K562 (cell line): ENCODE data around the gene BSPRY. TPM values are rescaled to one million over a fixed set of nuclear protein-coding genes. Genes with fewer than 3 reads are reported as not detected.

ENCODE experiments used
- ADNP ChIP-seq: fragments of 200-800 bp; sonication (Bioruptor generic); IDR thresholded peaks from 2 replicates; pipeline ENCODE4 v1.6.1; 2016; ENCODE audit warnings: missing genetic modification characterization, missing compliant biosample characterization
- ARNT ChIP-seq, 2 experiments: fragments of 450-650 bp; IDR thresholded peaks; 2 replicates each; pipeline ENCODE4 v1.6.1; 2016; ENCODE audit warnings: mild to moderate bottlenecking in 1 of 2
- BCOR ChIP-seq: fragments of 450-650 bp; IDR thresholded peaks from 2 replicates; pipeline ENCODE4 v1.6.1; 2016
- CHD4 ChIP-seq: fragments of 200-600 bp; sonication (generic); IDR thresholded peaks from 3 replicates; pipeline ENCODE4 v1.6.1; 2012; ENCODE audit warnings: low read depth, mild to moderate bottlenecking, mixed read lengths, low read length, inconsistent platforms; ENCODE audit not compliant: insufficient read depth, insufficient replicate concordance, poor library complexity, severe bottlenecking
- CREM ChIP-seq: IDR thresholded peaks from 2 replicates; pipeline ENCODE4 v1.6.1; 2014; ENCODE audit warnings: antibody characterized with exemption, low read depth
- ETV6 ChIP-seq, 3 experiments: fragments of 150-350 bp in 1 of 3; sonication (generic) in 1 of 3; formaldehyde crosslinking in 1 of 3; IDR thresholded peaks; 2 replicates each; pipeline versions ENCODE4 v1.6.1 to v1.8.0; 2014 to 2022; ENCODE audit warnings: borderline replicate concordance in 2 of 3, low read depth in 2 of 3, antibody characterized with exemption in 1 of 3, low read length in 1 of 3, mild to moderate bottlenecking in 1 of 3, missing genetic modification reagents in 1 of 3
- FOXA3 ChIP-seq, 2 experiments: fragments of 450-650 bp in 1 of 2; sonication (generic) in 1 of 2; formaldehyde crosslinking; IDR thresholded peaks in 1 of 2; conservative IDR thresholded peaks in 1 of 2; 2 replicates each; pipeline versions ENCODE4 v1.4.0 to v1.8.0; 2020 to 2022; ENCODE audit warnings: mild to moderate bottlenecking in 2 of 2, missing genetic modification reagents in 1 of 2
- FOXJ3 ChIP-seq: sonication (generic); formaldehyde crosslinking; IDR thresholded peaks from 2 replicates; pipeline ENCODE4 v1.4.0; 2020; ENCODE audit warnings: mild to moderate bottlenecking, missing genetic modification reagents
- HDAC1 ChIP-seq, 2 experiments: fragments of 450-650 bp; IDR thresholded peaks; 2 replicates each; pipeline ENCODE4 v1.6.1; 2016 to 2017; ENCODE audit warnings: inconsistent platforms in 1 of 2, mild to moderate bottlenecking in 1 of 2, moderate library complexity in 1 of 2
- NKRF ChIP-seq: fragments of 450-650 bp; IDR thresholded peaks from 2 replicates; pipeline ENCODE4 v1.6.1; 2016; ENCODE audit warnings: borderline replicate concordance
- TCFL5 ChIP-seq: fragments of 250-450 bp; sonication (Bioruptor Pico); conservative IDR thresholded peaks from 2 replicates; pipeline ENCODE4 v1.6.1; 2021; ENCODE audit warnings: mild to moderate bottlenecking, moderate library complexity, matching md5 sums
- TRIM25 ChIP-seq: fragments of 450-650 bp; IDR thresholded peaks from 2 replicates; pipeline ENCODE4 v1.7.0; 2016; ENCODE audit warnings: borderline replicate concordance
- TRIM28 ChIP-seq: fragments of 450-650 bp; IDR thresholded peaks from 2 replicates; pipeline ENCODE4 v1.6.1; 2017
- ZNF121 ChIP-seq: sonication (generic); formaldehyde crosslinking; conservative IDR thresholded peaks from 2 replicates; pipeline ENCODE4 v1.8.0; 2022; ENCODE audit warnings: missing genetic modification reagents
- polyA plus RNA-seq, 8 experiments: library from polyadenylated mRNA; depleted of rRNA in 4 of 8; stranded (reverse) in 5 of 8; unstranded in 3 of 8; fragments of >200 nt; fragmentation: Nextera tagmentation in 2 of 8; fragmentation: Illumina TruSeq in 1 of 8; extraction: Ambion mirVana in 2 of 8; extraction: Trizol in 1 of 8; gene quantifications; 2 replicates each; pipeline versions ENCODE4 v1.2.1 to v1.2.3, GENCODE V29; 2011 to 2014; ENCODE audit warnings: inconsistent platforms in 1 of 8, missing spikeins in 1 of 8
- total RNA-seq, 7 experiments: library from RNA; depleted of rRNA in 6 of 7; stranded (reverse); fragments of >200 nt in 6 of 7; fragmentation: Illumina TruSeq in 2 of 7; extraction: Trizol in 2 of 7; gene quantifications; 2 replicates each; pipeline versions ENCODE4 v1.2.1 to v1.2.3, GENCODE V29; 2011 to 2021; ENCODE audit warnings: low replicate concordance in 1 of 7
- TF ChIP-seq, protein P1 (sequence below), 3 experiments: fragments of 200-800 bp in 1 of 3; sonication (Bioruptor generic) in 1 of 3; sonication (generic) in 1 of 3; formaldehyde crosslinking in 1 of 3; IDR thresholded peaks; 2 replicates each; pipeline versions ENCODE4 v1.6.1 to v1.8.0; 2016 to 2022; ENCODE audit warnings: mild to moderate bottlenecking in 2 of 3, missing compliant biosample characterization in 2 of 3, missing genetic modification characterization in 2 of 3, missing genetic modification reagents in 1 of 3
- TF ChIP-seq, protein P2 (sequence below): fragments of 450-650 bp; formaldehyde crosslinking; IDR thresholded peaks from 2 replicates; pipeline ENCODE4 v1.4.0; 2020; ENCODE audit warnings: mild to moderate bottlenecking, moderate library complexity
- TF ChIP-seq, protein P3 (sequence below): fragments of 250-450 bp; sonication (Bioruptor Pico); IDR thresholded peaks from 2 replicates; pipeline ENCODE4 v1.4.0; 2020; ENCODE audit warnings: mild to moderate bottlenecking, moderate library complexity

Gene BSPRY
- total and polyA plus RNA-seq, 9 of the 15 experiments (the other 6 are each of a cell fraction or from before 2014, with no cell fraction given) = 0.07 to 0.67 (median 0.18) TPM

- TF ChIP-seq NKRF = peak; percentile 89; the same call in 1 of the 2 replicates
- no peak for TF ChIP-seq ZNF121 (CRISPR knock-in tag)
- no peak for TF ChIP-seq CHD4
- peak in 1 of 2 experiments; percentile 93; a peak in 2 of 4 replicates for TF ChIP-seq HDAC1 (IDR thresholded peaks at IDR 0.05)
- TF ChIP-seq CREM = peak; percentile 79
- TF ChIP-seq TRIM25 = no peak
- no peak for TF ChIP-seq ADNP (tag)
- TF ChIP-seq, protein P1, sequence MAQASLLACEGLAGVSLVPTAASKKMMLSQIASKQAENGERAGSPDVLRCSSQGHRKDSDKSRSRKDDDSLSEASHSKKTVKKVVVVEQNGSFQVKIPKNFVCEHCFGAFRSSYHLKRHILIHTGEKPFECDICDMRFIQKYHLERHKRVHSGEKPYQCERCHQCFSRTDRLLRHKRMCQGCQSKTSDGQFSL (CRISPR knock-in tag; IDR thresholded peaks at IDR 0.05) = no peak
- TF ChIP-seq, protein P1 (tag; IDR thresholded peaks at IDR 0.05) = no peak
- TF ChIP-seq, protein P2, sequence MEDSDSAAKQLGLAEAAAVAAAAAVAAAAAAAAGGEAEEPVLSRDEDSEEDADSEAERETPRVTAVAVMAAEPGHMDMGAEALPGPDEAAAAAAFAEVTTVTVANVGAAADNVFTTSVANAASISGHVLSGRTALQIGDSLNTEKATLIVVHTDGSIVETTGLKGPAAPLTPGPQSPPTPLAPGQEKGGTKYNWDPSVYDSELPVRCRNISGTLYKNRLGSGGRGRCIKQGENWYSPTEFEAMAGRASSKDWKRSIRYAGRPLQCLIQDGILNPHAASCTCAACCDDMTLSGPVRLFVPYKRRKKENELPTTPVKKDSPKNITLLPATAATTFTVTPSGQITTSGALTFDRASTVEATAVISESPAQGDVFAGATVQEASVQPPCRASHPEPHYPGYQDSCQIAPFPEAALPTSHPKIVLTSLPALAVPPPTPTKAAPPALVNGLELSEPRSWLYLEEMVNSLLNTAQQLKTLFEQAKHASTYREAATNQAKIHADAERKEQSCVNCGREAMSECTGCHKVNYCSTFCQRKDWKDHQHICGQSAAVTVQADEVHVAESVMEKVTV = no peak
- 0 out of 2 replicates have a peak, but pooled peaks have one; percentile 31 for TF ChIP-seq FOXJ3
- TF ChIP-seq TRIM28 = 0 out of 2 replicates have a peak, but pooled peaks have one; percentile 40
- TF ChIP-seq TCFL5 (CRISPR knock-in tag) = no peak
- TF ChIP-seq ARNT (IDR thresholded peaks at IDR 0.05) = 0 out of 4 replicates have a peak, but pooled peaks of 1 of the 2 experiments have one; percentile 34
- no peak for TF ChIP-seq FOXA3 (CRISPR knock-in tag; conservative IDR thresholded peaks at IDR 0.05 in 1 of 2, IDR thresholded peaks at IDR 0.05 in 1 of 2)
- no peak for TF ChIP-seq ETV6 (IDR thresholded peaks at IDR 0.05; ENCODE audit: borderline replicate concordance in 1 of 2, low read depth in 2 of 2, low read length in 1 of 2)
- no peak for TF ChIP-seq ETV6 (CRISPR knock-in tag; IDR thresholded peaks at IDR 0.05; ENCODE audit: borderline replicate concordance)
- TF ChIP-seq, protein P3, sequence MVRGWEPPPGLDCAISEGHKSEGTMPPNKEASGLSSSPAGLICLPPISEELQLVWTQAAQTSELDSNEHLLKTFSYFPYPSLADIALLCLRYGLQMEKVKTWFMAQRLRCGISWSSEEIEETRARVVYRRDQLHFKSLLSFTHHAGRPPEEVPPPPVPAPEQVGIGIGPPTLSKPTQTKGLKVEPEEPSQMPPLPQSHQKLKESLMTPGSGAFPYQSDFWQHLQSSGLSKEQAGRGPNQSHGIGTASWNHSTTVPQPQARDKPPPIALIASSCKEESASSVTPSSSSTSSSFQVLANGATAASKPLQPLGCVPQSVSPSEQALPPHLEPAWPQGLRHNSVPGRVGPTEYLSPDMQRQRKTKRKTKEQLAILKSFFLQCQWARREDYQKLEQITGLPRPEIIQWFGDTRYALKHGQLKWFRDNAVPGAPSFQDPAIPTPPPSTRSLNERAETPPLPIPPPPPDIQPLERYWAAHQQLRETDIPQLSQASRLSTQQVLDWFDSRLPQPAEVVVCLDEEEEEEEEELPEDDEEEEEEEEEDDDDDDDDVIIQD (CRISPR knock-in tag) = no peak
- TF ChIP-seq BCOR = peak; percentile 41; the same call in 1 of the 2 replicates
These were observed 9.2 kb upstream of the BSPRY start, which contains the start of gene WDR31 (continued) for GRCh38 chr9:113340011-113340699.
